HG03025 (cell line): Measurements from ENCODE around the gene MATK.
"Not testable (repeated sequence)": the region's sequence is repeated elsewhere in the genome, so short reads cannot be mapped to it uniquely, and the experiment has no call there.

Source experiments
- ATAC-seq: cut with Tn5 transposase; IDR thresholded peaks from one replicate; pipeline ENCODE4 v1.9.1; 2021; ENCODE audit warnings: mild to moderate bottlenecking, moderate library complexity; ENCODE audit not compliant: unreplicated experiment, low FRiP score

The MATK gene

DNA sequence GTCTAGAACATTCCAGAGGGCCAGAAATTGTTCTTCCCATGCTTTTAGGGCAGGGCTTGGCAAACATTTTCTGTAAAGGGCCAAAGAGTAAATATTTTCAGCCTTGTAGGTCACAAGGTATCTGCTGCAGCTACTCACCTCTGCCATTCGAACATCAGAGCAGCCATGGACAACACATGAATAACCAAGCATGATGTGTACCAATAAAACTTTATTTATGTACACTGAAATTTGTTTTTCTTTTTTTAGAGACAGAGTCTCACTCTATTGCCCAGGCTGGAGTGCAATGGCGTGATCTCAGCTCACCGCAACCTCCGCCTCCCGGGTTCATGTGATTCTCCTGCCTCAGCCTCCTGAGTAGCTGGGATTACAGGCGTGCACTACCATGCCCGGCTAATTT lies 28.5 kb downstream of the MATK start:
- ATAC-seq, result not testable (repeated sequence)

DNA sequence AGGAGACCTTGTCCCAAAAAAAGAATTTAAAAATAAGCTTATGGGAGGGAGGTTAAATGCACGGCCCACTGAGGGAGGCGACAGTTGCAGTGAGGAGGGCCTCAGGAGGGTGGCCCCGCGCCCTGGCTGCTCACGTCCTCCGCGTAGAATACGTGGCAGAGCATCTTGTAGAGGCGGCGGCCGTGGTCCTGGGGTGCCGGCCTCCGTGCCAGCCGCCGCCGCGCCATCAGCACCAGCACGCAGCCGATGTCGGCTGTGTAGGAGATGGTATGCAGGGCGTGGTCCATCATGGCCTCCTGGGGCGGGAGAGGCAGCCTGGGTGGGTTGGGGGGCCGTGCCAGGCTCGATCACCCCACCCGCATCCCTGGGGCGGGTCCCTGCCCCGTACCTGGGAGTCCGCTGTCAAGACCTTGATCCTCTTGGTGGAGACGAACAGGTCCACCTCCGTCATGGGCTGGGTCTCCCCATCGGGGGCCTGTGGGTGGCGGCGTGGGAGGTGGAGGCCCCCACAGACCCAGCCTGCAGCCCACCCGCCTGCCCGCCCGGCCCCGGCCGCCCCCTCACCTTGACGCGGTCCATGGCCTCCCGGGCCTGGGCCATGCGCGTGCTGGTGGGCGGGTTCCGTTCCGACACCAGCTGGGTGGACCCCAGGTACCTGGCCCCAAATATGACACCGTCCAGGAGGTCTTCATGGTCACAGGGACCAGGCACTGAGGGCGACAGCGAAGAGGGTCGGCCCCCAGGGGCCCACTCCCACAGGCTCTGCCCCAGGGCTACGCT lies 32.4 kb downstream of the MATK start:
- ATAC-seq, result no peak

DNA sequence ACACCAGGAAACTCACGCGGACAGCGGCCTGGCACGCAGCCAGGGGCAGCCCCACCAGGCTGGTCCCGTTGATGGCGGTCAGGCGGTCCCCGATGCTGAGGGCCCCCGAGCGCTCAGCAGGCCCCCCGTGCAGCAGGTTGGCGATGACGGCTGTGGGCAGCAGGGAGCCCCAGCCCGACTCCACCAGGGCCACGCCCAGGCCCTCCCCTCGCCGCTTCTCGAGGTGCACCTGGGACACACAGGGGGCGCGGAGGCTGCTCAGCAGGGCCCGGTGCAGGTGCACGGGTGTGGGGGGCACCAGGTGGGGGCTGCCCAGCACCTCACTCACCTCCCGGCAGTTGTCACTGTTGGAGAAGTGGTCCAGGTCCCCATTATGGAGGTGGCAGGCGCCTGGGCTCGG lies 33.7 kb downstream of the MATK start:
- no peak for ATAC-seq

DNA sequence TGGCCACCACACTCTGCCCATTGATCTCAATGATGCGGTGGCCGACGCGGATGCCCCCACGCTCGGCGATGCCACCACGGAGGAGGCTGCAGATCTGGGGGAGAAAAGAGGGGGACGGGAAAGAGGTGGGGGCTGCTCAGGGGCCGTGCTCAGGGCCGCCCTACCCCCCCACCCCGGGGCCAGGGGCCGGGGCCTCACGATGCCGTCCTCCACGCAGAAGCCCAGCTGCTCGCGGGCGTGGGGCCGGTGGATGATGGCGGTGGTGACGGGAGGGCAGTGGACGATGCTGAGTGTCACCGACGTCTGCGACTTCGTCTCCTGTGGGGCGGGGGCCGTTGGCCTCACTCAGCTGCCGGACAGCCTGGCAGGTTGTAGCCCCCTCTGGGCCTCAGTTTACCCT lies 34.9 kb downstream of the MATK start:
- no peak for ATAC-seq

DNA sequence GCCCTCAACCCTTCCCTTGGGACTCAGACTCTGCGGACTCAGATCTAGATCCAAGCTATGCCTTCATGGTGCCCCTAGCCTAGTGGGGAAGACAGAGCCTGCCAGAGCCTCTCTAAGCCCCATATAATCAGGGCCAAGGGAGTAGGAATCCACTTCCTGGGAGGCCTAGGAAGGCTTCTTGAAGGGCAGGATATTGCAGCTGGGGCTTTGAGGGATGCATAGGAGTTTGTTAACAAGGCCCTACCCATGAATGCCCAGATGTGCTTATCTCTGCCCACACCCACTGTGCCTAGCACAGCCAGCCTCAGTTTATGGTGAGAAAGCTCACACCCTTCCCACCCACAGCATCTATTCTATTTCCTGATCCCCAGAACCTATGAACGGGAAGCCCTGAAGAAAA lies 36.0 kb downstream of the MATK start:
- no peak for ATAC-seq

DNA sequence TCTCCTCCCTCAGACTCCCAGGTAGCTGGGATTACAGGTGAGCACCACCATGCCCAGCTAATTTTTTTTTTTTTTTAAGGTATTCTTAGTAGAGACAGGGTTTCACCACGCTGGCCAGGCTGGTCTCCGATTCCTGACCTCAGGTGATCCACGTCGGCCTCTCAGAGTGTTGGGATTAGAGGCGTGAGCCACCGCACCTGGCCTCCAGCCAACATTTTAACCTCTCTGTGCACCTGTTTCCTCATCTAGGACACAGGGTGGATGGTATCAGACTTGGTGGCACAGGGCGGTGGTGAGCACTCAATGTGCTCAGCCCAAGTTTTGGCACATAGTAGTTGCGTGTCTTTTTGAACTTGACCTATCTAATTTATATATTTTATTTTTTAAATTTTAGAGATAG lies 37.2 kb downstream of the MATK start:
- no peak for ATAC-seq

DNA sequence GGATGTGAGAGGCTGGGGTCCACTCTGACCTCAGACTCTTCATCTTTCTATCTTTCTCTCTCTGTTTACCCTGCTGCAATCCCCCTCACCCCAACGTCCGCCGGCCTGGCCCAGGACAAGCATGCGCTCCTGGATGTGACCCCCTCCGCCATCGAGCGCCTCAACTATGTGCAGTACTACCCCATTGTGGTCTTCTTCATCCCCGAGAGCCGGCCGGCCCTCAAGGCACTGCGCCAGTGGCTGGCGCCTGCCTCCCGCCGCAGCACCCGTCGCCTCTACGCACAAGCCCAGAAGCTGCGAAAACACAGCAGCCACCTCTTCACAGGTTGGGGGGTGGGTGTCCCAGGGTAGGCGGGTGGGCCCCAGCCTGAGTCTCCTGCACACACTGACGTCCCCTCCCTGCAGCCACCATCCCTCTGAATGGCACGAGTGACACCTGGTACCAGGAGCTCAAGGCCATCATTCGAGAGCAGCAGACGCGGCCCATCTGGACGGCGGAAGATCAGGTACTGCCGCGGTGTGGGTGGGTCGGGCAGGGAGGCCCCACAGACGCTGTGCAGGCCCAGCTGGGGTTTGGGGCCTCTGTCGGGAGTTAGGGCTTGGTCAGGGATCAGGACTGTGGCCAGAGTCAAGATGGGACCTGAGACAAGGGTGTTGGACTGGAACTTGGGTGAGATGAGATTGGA lies 39.7 kb downstream of the MATK start:
- ATAC-seq, result no peak

DNA sequence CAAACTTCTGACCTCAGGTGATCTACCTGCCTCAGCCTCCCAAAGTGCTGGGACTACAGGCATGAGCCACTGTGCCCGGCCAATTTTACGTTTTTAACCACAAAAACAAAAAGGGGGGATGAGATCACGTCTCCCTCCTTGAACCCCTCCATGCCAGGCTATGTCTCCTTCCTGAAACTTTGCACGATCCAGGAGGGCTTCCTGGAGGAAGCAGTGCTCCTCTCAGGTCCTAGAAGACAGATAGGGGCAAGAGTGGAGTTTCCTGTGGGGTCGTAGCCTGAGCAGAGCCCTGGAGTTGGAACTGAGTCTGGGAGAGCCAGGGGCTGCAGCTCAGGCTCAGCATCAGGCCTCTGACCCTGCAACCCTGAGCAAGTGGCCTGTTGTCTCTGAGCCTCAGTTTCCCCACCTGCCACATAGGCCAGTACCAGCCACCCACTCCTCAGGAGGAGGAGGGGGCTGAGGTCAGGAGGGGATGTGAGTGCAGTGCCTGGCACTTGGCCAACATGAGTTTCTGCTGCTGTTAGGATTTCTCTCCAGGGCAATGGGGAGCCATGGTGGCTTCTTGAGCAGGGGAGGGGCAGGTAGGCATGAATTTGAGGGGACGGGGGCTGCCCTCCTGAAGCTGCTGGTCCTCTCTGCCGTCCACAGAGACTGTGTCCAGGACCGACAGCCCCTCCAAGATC lies 40.7 kb downstream of the MATK start:
- no peak for ATAC-seq

DNA sequence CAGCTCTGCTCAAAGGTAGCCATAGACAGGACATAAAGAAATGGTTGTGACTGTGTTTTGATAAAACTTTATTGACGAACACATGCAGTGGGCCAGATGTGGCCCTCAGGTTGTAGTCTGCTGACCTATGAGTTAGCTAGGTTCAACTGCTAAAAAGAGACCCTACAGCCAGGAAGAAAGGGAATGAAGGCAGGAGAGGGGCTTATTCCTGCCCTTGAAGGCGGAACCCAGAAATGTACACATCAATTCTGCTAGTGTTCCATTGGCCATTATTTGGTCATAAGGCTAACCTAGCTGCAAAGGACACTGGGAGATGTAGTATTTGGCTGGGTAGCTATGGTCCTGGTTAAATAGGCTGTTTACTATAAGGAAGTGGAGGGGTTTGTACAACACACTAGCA lies 42.7 kb downstream of the MATK start:
- no peak for ATAC-seq

DNA sequence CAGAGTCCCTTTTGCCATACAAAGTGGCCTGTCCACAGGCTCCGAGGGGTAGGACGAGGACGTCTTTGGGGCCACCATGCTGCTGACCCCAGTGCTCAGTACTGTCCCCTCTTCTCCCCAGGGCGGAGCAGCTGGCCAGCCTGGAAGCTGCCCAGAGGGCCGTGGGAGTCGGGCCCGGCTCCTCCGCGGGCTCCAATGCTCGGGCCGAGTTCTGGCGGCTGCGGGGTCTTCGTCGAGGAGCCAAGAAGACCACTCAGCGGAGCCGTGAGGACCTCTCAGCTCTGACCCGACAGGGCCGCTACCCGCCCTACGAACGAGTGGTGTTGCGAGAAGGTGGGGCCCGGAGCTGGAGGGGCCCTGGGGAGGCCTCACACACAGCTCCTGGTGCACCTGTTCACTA lies 45.8 kb downstream of the MATK start:
- ATAC-seq, result no peak

DNA sequence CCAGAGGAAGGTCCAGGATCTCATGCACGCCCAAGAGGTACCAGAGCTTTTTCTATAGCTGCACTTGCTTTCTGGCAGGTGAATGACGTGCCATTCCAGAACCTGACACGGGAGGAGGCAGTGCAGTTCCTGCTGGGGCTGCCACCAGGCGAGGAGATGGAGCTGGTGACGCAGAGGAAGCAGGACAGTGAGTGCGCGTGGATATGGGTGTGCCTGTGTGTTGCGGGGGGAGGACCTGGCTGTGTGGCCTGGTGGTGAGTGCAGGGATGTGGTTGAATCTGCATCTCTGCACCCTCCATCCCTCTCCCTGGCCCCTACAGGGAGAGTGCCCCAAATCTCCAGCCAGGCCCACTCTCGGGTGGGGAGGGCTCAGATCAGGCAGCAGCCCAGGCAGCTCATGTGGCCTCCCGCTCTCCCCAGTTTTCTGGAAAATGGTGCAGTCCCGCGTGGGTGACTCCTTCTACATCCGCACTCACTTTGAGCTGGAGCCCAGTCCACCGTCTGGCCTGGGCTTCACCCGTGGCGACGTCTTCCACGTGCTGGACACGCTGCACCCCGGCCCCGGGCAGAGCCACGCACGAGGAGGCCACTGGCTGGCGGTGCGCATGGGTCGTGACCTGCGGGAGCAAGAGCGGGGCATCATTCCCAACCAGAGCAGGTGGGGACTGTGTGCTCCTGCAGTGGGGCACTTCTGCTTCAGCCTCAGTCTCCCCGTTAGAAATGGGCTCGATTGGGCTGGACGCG lies 47.5 kb downstream of the MATK start:
- ATAC-seq, result no peak

DNA sequence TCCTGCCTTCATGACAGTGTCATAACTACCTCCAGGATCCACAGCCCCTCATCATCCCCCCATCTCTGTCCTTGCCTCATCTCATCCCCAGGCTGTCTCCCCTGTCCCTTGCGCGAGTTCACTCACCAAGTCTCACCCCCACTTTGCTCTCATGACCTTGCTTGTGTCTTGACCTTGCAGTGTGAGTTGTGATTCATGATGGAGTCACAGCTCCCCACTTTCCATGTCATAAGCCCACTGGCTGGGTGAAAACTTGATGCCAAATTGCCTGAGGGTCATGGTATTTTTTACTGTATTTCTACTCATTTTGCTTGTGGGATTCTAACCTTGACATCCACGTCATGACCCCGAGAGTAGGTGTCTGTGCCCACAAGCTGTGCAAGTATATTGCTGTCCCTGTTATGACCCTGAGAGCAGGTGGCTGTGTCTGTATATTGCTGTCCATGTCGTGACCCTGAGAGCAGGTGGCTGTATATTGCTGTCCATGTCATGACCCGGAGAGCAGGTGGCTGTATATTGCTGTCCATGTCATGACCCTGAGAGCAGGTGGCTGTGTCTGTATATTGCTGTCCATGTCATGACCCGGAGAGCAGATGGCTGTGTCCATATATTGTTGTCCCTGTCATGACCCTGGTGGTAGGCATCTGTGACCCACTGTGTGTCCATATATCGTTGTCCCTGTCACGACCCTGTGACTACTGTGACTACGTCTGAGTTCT lies 48.5 kb downstream of the MATK start:
- no peak for ATAC-seq

DNA sequence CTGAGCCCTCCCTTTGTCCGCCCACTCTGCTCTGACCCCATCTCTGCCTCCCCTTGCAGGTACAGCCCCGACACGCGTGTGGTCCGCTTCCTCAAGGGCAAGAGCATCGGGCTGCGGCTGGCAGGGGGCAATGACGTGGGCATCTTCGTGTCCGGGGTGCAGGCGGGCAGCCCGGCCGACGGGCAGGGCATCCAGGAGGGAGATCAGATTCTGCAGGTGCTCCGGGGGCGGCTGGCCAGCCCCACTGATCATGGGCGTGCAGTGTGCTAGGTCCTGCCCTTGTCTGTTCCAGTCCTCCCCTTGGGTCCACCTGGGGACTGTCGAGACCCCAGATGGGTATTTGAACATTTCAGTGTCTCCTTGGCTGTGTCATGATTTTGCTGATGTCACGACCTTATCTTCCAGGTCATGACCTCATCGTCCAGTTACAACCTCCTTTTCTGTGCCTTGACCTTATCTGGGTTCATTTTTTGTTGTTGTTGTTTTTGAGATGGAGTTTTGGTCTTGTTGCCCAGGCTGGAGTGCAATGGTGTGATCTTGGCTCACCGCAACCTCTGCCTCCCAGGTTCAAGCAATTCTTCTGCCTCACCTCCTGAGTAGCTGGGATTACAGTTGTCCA lies 50.0 kb downstream of the MATK start:
- ATAC-seq, result no peak

DNA sequence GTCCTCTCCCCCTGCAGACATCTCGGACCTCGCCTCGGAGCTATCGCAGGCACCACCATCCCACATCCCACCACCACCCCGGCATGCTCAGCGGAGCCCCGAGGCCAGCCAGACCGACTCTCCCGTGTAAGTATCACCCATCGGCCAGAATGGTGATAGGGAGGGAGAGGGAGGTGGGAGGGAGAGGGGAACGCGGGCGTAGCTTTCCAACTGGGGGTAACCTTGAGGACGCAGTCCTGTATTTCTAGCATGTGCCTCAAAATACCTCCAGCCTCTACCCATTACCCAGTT lies 51.9 kb downstream of the MATK start:
- ATAC-seq, result no peak

DNA sequence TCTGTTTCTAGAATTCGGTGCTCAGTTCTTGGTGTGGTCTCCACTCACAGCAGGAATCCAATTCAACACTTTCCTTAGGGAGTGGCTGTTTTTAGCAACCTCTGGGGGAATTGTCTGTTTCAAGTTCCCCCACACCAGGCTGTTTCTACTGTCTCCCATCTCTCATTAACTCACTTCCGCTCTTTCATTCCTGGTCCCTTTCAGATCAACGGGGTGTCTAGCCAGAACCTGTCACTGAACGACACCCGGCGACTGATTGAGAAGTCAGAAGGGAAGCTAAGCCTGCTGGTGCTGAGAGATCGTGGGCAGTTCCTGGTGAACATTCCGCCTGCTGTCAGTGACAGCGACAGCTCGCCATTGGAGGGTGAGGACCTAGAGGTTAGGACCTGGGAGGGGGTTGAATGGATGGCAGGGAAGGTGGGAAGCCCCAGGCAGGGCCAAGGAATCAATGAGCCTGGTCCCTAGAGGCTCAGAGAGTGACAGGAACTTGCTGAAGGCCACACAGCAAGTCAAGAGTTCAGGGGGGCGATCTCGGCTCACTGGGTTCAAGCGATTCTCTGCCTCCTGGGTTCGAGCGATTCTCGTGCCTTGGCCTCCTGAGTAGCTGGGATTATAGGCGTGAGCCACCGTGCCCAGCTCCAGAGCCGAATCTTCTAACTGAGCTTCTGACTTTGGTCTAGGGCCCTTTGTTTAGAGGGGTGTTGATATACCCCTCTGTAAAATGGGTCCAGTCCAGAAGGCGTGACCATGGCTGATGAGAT lies 52.5 kb downstream of the MATK start:
- no peak for ATAC-seq

DNA sequence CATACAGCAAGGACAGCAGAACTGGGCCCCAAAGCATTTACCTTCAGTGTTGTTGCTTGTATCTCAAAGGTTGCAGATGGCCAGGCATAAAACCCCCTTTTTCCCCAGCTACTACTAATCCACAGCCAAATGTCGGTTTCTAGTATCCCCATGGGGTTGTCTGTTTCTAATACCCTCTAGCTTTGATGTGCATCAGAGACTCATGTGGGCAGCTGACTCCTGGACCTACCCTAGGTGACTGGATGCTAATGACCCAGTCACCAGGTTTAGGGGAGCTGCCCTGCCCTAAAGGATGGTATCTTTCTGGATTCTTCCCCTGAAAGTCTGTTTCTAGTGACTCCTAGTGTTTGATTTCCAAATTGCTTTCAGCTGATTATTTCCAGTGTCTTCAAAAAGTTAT lies 54.1 kb downstream of the MATK start:
- ATAC-seq, result no peak

DNA sequence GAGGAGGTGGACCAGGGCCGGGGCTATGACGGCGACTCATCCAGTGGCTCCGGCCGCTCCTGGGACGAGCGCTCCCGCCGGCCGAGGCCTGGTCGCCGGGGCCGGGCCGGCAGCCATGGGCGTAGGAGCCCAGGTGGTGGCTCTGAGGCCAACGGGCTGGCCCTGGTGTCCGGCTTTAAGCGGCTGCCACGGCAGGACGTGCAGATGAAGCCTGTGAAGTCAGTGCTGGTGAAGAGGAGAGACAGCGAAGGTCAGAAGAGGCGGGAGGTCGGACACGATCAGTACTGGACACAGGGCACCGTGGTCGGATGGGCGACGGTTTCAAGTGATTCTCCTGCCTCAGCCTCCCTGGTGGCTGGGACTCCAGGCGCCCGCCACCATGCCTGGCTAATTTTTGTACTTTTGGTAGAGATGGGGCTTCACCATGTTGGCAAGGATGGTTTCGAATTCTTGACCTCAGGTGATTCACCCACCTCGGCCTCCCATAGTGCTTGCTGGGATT lies 55.7 kb downstream of the MATK start:
- no peak for ATAC-seq
